Fibroblast of the aortic adventitia (primary cell): ENCODE measurements around the gene ZMYND19. TPM values are rescaled to one million over a fixed set of nuclear protein-coding genes. Genes with fewer than 3 reads are reported as not detected.

Experiments used
- DNase-seq: peaks from one replicate; pipeline ENCODE4 v3.0.0-alpha.2; 2010; ENCODE audit warnings: low read depth
- H3K4me3 ChIP-seq: 2 replicates; pipeline ENCODE4 v1.5.1; 2011; ENCODE audit warnings: low read depth, mild to moderate bottlenecking, control low read depth, low read length, moderate library complexity
- CTCF ChIP-seq: IDR thresholded peaks from 2 replicates; pipeline ENCODE4 v1.5.1; 2011; ENCODE audit warnings: mild to moderate bottlenecking, low read length, control low read depth, inconsistent platforms; ENCODE audit not compliant: insufficient read depth
- total RNA-seq: library from RNA; depleted of rRNA; stranded (reverse); fragments of >200 nt; gene quantifications from 2 replicates; pipeline ENCODE4 v1.2.3, GENCODE V29; 2012; ENCODE audit warnings: low replicate concordance

ZMYND19 gene
- total RNA-seq = 5.1 and 15.5 TPM in 2 replicates

DNA sequence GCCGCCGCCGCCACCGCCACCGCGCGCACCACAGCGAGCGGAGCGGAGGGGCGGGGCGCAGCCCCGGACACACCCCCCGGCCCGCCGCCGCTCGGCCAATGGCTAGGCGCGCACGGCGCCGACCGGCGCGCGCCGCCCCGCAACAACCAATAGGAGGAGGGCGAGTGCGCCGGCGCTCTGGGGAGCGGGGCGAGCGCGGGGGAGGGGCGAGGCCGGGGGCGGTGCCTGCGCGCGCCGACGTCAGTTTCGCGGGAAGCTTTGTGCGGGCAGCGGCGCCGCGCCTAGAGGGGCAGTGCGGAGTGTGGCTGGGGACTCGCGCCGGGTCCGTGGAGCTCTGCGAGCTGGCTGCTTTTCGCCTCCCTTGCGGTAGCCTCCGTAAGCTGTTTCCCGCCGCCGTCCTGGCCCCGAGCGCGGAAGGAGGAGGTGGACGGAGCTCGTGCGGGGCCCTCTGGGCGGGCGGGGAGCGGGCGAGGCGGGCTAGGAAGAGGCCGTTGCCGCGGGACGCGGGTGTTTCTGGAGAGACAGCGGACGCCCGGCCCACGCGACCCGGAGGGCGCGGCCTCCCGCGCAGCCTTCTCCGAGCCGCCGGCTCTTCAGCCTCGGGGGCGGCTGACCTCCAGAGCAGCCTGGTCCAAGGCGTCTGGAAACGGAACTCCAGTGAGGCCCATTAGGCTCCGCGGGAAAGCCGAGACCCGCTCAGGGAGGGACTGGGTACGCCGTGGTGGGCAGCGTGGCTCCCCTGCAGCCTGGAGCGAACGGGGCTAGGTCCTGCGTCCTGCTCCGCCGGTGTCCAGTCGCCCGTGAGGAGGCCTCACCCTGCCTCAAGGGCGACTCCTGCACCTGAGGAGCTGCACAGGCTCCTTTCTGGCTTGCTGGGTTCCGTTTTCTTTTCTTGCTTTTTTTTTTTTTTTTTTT, at the start of gene ZMYND19:
TSS of gene ZMYND19 (minus strand) at position 44 of the 915 bp plus-strand sequence. CDS start 249 bp downstream, outside the sequence.
- peak within 1 kb of the TSS; percentile 82 for H3K4me3 ChIP-seq
- DNase-seq = peak; percentile 76
- peak; percentile 11 for TF ChIP-seq CTCF

DNA sequence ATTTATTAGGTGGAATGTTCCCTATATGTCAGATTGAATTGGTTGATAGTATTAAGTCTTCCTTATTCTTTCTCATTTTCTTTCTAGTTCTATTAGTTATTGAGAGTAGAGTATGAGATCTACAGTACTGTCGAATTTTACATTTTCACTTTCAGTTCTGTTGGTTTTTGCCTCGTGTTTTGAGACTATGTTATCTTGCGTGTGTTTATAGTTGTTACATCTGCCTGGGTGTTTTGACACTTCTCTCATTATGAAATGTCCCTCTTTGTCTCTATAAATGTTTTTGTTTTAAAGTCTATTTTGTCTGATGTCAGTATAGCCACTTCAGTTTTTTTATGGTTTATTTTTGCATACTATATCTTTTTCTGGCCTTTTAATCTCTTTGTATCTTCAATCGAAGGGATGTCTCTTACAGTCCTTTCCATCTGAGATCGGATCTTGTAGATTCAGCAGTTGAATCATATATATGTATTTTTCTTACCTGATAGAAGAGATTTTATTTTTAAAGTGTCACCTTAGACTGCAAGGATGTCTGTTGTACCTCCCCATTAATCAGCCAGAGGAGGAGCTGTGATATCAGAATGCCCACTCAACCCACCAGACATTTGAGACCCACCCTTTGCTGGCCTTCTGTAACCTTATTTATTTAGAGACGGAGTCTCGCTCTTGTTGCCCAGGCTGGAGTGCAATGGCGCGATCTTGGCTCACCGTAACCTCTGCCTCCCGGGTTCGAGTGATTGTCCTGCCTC, 49.2 kb upstream of the ZMYND19 start:
- peak overlapping the region; percentile 44 for H3K4me3 ChIP-seq
- peak; percentile 35 for DNase-seq
- no peak for TF ChIP-seq CTCF

DNA sequence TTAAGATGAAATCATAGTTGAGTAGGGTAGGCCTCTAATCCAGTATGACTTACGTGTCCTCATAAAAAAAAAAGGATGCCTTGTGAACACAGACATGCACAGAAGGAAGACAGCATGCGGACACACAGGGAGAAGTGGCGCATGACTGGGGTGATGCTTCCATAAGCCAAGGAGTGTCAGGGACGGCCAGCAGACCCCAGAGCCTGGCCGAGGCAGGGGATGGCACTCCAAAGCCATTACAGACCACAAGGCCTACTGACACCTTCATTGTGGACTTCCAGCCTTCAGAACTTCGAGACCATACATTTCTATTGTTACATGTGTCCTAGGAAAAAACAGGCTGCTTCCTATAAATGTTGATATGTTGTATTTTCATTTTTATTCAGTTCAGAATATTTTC, 48.4 kb upstream of the ZMYND19 start:
- DNase-seq = no peak
- TF ChIP-seq CTCF = no peak
- H3K4me3 ChIP-seq = no peak overlapping the region

GRCh38 chr9:137634016-137634415, 43.7 kb upstream of the ZMYND19 start:
- TF ChIP-seq CTCF = no peak
- H3K4me3 ChIP-seq = no peak overlapping the region
- DNase-seq = no peak

- DNase-seq = peak; percentile 61
- no peak for TF ChIP-seq CTCF
- no peak overlapping the region for H3K4me3 ChIP-seq
These were observed 42.2 kb upstream of the ZMYND19 start for GRCh38 chr9:137632230-137633161.
